ENCODE results near the gene FRMD3.

The FRMD3 gene

GRCh38 chr9:83283528-83283927, 254.7 kb downstream of the FRMD3 start:
- DNase-seq (ENCODE audit: low read depth) = no peak

GRCh38 chr9:83281306-83282255, 256.6 kb downstream of the FRMD3 start:
- DNase-seq (ENCODE audit: low read depth) = peak; percentile 90

DNA sequence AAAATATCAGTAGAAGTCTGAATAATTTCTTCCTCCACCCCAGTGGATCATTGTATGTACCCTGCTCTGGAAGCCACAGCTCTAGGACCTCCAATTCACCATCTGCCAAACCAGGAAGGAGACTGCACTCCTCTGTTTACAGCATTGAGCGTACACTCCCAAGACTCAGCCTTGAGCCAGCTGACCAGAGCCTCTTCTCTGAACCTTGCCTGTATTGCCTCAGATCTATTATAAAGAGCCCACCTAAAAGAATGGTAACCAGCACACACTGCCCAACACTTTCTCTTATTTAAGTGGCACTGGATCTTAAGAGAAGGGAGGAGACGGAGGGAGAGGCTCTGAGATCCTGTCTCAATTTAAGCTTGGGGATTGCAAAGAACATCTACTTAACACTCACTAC, 257.4 kb downstream of the FRMD3 start:
- no peak for DNase-seq (ENCODE audit: low read depth)

- peak; percentile 72 for DNase-seq (ENCODE audit: low read depth)
Observed at GRCh38 chr9:83280268-83280667, 257.9 kb downstream of the FRMD3 start.

DNA sequence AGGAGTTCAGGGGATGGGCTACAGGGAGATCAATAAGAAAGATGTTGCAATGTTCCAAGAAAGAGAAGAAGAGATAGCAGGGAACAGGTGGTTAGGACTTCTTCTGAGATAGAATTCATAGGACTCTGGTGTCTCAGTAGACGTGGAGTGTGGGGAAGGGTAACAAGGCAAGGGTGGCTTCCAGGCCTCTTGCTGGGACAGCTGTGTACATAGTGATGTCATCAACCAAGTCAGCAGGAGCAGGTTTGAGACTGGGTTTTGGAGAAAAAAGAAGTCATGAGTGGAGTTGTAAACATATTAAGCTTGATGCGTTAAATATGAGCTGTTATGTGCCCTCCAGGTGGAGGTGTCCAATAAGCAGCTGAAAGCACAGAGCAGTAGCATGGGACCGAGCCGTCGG, 263.4 kb downstream of the FRMD3 start:
- no peak for DNase-seq (ENCODE audit: low read depth)

- no peak for DNase-seq (ENCODE audit: low read depth)
Observed at GRCh38 chr9:83271665-83272071, 266.5 kb downstream of the FRMD3 start.

DNA sequence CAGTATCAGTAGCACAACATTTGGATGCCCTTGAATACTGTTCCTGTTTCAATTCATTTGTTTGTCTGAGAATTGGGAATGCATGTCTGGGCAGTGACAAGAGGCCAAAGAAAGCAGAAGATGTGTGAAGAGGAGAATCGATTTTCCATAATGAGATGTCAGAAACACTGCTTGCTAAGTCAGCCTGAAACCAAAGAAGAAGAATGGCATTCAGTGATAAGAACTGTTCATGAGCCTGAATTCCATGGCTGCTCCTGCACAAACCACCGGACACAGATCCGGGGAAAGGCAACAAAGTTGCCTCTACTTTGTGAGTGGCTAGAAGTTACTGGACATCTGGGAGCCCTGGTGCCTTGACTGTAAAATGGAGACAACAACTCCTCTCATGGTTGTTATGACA, 268.1 kb downstream of the FRMD3 start:
- DNase-seq (ENCODE audit: low read depth) = no peak

GRCh38 chr9:83267741-83268140, 270.5 kb downstream of the FRMD3 start:
- no peak for DNase-seq (ENCODE audit: low read depth)

DNA sequence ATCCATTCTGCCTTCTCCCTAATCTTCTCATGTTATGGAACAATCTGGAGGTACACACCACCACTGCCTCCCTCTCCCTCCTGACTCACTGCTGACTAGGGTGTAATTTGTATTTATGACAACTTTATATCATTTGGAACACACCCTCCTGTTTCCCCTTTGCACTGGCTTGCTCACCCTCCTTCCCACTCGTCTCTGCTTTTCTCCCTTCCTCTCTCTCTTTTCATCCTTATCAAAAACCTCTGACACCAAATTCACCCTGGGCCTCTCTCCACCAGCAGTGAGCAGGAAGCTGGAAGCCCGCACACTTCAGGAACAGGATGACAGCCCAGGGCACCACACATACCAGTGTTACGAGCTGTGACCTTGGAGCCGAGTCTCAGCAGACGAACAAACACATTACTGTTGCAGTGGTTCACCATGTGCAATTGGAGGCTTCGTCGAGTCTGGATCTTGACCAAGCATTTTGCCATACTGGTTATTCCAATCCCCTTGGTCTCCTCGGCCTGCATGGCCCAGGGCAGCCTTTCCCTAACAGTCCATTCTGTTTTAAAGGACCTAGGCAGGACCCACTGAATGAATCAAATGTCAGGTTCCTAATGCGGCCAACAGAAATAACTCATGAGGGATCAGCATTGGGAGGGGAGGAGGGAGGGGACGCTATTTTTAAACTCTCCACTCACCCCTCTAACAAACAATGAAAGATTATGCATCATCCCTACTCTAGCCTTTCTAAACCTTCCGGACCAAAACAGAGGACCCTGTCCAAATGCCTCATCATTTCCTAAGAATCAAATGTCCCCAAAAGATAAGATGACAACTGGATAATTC, 271.3 kb downstream of the FRMD3 start:
- peak; percentile 60 for DNase-seq (ENCODE audit: low read depth)

DNA sequence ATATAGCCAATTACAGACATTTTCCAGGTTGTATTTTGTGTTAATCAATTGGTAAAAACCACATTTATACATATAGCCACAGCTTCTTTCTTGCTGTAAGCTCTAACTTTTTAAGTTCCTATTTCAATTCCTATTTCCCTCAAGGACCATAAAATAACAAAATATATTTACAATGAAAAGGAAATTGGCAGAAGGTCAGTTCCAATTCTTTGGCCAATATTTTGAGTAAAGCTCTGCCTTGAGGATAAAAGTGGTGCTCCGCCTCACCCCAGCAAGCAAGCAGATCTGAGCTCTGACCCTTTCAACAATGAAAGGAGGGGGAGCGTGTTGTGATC, 271.9 kb downstream of the FRMD3 start:
- no peak for DNase-seq (ENCODE audit: low read depth)

- no peak for DNase-seq (ENCODE audit: low read depth)
Observed at GRCh38 chr9:83264315-83264714, 273.9 kb downstream of the FRMD3 start.

DNA sequence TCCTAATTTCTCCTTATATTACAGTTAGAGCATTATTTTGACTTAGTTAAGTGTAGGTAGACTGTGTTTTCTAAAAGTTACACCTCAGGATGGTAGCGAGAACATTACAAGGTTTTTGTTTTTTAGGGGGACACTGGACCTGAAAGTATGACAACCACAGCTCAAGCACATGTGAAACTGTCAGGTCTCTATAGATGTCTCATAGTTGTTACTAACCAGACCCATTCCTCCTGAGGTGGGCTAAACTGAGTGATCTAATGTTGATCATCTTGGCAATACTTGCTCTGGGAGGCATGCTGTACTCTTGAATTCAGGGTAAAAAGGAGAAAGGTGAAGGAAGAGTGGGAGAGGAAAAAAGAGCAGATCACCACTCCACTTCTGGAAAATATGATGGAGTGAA, 278.6 kb downstream of the FRMD3 start:
- DNase-seq (ENCODE audit: low read depth) = no peak

DNA sequence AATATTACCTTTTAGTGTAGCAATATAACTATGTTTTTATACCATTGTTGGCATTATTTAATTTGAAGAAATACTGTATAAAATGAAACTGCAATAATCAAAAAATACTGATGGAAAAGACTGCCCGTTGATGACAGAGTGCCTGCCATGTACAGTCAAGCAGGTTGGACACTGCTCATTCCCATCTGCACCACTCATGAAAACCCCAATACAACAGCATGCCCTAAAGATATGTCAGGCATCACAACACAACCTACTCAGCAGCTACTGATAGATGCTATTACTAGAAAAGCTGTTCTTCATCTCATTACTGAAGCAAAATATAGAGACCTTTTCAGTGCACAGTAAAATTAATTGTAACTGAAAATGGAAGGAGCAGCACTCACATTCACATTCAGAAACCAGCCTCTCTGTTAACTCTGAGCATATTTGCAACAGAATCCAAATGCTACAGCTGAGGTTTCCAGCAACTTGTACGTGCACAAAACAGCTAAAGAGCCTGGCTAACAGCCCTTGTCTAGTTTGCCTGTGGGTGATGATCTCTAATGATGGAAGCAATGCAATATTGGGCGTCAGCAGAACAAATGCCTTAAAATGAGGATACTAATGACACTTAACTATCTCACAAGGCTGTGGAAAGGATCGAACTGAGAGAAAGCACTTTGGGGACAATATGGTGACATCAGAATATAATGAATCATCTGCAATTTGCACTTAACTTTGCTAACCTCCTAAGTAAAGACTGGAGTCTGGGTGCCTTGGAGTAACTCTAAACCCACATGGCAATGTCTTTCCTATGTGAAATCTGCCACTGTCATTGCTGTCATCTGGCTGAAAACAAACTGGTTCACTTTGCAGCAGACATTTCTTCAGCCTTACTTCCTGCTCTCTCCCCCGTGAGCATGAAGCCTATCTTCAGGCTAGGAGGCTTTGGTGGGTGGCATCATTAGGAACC, 280.0 kb downstream of the FRMD3 start:
- DNase-seq (ENCODE audit: low read depth) = no peak

DNA sequence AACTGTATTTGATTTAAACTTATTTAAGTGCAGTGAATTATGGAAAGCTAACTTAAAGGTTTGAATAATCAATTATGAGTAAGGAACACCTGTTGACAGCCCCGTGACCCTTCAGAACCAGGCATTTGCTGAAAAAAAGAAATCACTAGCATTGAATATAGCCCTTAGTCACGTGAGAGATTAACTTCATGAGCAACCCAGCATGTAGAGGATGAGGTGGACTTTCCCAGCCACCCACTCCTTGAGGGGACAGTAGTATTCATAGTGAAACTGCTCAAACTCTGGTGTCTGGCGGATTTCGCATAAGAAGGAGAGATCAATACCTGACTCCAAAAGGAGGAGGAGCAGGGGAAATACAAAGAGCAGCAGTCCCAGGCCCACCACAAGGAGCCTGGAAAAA, 290.5 kb downstream of the FRMD3 start:
- DNase-seq (ENCODE audit: low read depth) = no peak

DNA sequence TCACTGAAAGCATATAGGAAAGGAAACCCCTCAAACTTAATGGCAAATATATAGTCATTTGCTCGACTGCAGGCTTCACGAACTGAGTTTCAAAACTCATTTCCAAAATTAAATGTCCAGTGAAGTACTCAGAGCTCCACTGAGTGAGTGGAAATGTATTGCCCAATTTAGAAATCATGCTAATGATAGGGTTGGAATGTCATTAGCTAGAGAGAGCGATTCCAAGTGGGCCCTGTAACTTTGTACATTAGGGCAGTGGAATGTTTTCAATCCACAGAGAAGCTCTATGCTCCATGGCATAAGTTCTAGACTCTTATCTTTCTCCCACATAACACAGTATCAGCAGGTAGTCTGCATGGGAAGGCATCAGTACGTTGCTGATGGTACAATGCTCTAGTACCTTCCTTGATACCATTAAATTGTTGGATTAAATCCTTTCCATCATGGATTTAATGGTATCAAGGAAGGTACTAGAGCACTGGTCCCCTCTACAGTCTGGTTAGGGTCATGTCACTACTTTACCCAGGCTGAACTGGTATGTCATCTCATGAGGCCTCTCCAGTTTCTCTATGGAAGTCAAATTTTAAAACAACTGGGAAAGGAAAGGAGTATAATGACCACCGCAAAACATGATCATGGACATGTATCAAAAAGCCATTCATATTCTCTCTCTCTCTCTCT, 292.1 kb downstream of the FRMD3 start:
- DNase-seq (ENCODE audit: low read depth) = no peak

DNA sequence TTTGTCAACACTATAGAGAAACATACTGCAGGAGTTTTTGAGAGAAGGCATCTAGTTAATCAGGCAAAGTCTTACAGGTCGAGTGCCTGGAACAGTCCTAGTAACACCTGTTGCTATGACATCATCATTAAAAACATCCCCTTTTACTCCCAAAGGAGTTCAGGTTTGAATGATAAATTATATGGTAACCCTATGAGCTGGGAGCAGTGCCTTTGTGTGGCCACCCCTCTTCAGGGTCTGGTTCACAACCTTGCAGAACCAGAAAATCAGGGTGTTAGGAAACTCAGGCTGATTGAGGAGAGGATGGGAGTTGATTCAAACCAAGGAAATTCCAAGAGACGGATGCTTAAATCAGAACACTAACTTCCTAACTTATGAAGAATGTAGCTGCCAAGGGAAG, 296.1 kb downstream of the FRMD3 start:
- no peak for DNase-seq (ENCODE audit: low read depth)

DNA sequence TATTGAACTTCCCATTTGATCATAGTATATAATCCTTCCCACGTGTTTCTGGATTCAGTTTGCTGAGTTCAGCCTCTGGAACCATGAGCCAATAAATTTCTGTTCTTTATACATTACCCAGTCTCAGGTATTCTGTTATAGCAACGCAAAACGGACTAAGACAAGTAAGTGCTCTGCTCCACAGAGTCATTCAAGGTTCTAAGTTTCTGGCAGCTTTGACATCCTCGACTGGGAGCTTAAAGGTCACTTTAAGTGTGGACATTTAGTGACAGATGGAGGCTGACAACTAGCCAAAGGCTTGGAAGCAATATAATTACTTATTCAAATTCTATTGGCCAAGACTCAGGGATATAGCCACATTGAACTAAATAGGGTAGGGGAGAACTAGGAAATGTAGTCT, 297.5 kb downstream of the FRMD3 start:
- DNase-seq (ENCODE audit: low read depth) = no peak

- DNase-seq (ENCODE audit: low read depth) = no peak
Observed at GRCh38 chr9:83239747-83240146, 298.5 kb downstream of the FRMD3 start.

DNA sequence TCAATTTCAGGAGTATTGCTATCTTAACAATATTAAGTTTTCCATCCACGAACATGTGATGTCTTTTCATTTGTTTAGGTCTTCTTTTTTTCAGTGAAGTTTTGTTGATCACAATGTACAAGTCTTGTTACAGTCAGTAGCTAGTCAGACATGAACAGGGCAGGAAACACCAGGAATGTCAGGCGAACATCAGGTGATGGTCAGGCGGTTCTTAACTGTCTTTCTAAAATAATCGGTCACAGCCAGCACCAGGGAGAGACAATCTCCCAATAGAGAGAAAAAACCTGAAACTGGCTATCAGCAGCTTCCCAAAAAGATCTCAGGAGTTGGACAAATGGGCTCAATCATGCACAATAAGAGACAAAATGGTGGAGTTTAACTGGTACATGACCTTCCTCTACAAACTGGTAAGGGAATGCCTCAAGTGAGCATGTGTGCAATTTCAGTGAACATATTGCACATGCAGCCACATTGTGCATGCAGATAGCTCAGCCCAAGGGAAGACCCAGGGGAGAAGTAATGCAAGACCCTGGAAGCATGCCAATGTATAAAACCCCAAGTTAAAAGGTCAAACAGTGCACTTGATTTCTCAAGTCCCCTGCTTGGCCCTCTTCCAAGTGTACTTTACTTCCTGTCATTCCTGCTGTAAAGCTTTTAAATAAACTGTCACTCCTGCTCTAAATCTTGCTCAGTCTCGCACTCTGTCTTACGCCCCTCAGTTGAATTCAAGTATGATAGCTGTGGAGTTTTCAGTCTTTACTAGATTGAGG, 299.1 kb downstream of the FRMD3 start:
- DNase-seq (ENCODE audit: low read depth) = no peak

GRCh38 chr9:83236029-83236696, 302.0 kb downstream of the FRMD3 start:
- DNase-seq (ENCODE audit: low read depth) = no peak

Data from EH (cell line).